LNCaP clone FGC (cell line): ENCODE results near the gene SGK1.
"Not testable (repeated sequence)": the region's sequence is repeated elsewhere in the genome, so short reads cannot be mapped to it uniquely, and the experiment has no call there.

Experiments
- DNase-seq: peaks from one replicate; pipeline ENCODE4 v3.0.0-alpha.2; 2011; ENCODE audit warnings: low read depth
- H3K4me3 ChIP-seq: 2 replicates; pipeline ENCODE4 v1.5.1; 2011; ENCODE audit warnings: mild to moderate bottlenecking, low read depth, low read length, control low read depth
- CTCF ChIP-seq: IDR thresholded peaks from 2 replicates; pipeline ENCODE4 v1.5.1; 2012; ENCODE audit warnings: mild to moderate bottlenecking; ENCODE audit not compliant: control insufficient read depth, insufficient read depth; ENCODE audit errors: extremely low read depth

Gene SGK1

GRCh38 chr6:134281388-134281787 is 36.5 kb downstream of the SGK1 start:
- DNase-seq = no peak
- TF ChIP-seq CTCF = no peak
- no peak overlapping the region for H3K4me3 ChIP-seq

- no peak for TF ChIP-seq CTCF
- no peak overlapping the region for H3K4me3 ChIP-seq
- DNase-seq = no peak
Measured at GRCh38 chr6:134278000-134278399, 39.9 kb downstream of the SGK1 start.

- not testable (repeated sequence) for H3K4me3 ChIP-seq, DNase-seq
Measured at GRCh38 chr6:134276891-134277377, 41.0 kb downstream of the SGK1 start.

- no peak for TF ChIP-seq CTCF
- DNase-seq = no peak
- H3K4me3 ChIP-seq = no peak overlapping the region
Measured at GRCh38 chr6:134272374-134272773, 45.5 kb downstream of the SGK1 start.

- no peak for TF ChIP-seq CTCF
- no peak overlapping the region for H3K4me3 ChIP-seq
- peak; percentile 27 for DNase-seq
Measured at GRCh38 chr6:134267917-134268361, 50.0 kb downstream of the SGK1 start.

GRCh38 chr6:134266776-134267175 is 51.1 kb downstream of the SGK1 start:
- no peak overlapping the region for H3K4me3 ChIP-seq
- TF ChIP-seq CTCF = no peak
- no peak for DNase-seq

GRCh38 chr6:134261766-134262165 is 56.1 kb downstream of the SGK1 start:
- no peak for TF ChIP-seq CTCF
- DNase-seq = no peak
- no peak overlapping the region for H3K4me3 ChIP-seq

GRCh38 chr6:134258849-134259306 is 59.0 kb downstream of the SGK1 start:
- no peak overlapping the region for H3K4me3 ChIP-seq
- no peak for DNase-seq
- no peak for TF ChIP-seq CTCF
